ENCODE results near the gene GABRG3. TPM values are rescaled to one million over a fixed set of nuclear protein-coding genes. Genes with fewer than 3 reads are reported as not detected.

GABRG3 gene
- polyA plus RNA-seq, 2 of the 4 experiments (the other 2 are of a cell fraction) = 0.08 to 0.18 TPM

DNA sequence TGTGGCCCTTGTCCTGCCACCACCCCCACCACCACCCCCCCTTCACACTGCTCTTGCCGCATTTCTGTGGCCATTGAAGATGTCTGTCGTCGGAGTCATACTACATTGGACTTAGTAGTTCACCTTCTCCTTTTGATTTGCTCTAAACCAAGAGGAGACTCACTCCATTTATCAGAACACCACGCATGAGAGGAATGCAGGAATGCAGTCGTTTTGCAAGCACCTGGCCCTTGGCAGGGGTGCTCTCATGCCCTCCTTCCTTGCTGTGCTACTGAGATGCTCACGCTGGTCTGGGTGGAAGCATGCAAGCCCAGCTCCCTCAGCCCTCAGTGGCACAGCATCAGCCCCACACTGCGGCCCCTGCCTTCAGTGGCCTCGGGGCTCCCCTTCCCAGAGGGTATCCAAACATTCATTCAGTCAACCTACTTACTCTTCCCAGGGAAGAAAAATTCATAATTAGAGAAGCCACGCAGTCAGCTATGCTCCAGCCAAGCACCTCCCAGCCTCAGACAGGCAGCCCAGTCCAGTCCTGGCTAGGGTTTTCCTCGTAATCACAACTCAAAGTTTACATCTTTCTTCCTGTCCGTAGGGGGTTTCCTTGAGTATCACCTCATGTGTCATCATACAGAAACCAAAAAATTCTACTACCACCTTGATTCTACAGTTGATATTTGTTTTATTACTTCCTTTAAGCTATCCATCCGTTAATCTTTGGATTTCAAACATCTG, 520.0 kb downstream of the GABRG3 start:
- ChIA-PET POLR2A (no interaction called here), CTCF (interaction anchor here (1.4 kb wide), 1 partner anchor 8 kb away, joined by 3 read pairs; no protein-coding TSS in a partner anchor)
- ATAC-seq (no peak), FAIRE-seq (peak; percentile 7), DNase-seq (ENCODE audit: low read depth in 1 of 2, low spot score in 1 of 2) (no peak)
- H3K4me2 ChIP-seq = no peak overlapping the region
- H3K4me3 ChIP-seq = no peak overlapping the region
- TF ChIP-seq POLR2A (IDR thresholded peaks at IDR 0.05; ENCODE audit: low read length) = no peak
- no peak for TF ChIP-seq HOXB13 (CRISPR knock-in tag; IDR thresholded peaks at IDR 0.05; ENCODE audit: low read depth)
- no peak for TF ChIP-seq FOXS1 (CRISPR knock-in tag; IDR thresholded peaks at IDR 0.05)
- TF ChIP-seq SREBF2 (IDR thresholded peaks at IDR 0.05) = no peak
- no peak for TF ChIP-seq CEBPB (IDR thresholded peaks at IDR 0.05)
- TF ChIP-seq, protein P1, sequence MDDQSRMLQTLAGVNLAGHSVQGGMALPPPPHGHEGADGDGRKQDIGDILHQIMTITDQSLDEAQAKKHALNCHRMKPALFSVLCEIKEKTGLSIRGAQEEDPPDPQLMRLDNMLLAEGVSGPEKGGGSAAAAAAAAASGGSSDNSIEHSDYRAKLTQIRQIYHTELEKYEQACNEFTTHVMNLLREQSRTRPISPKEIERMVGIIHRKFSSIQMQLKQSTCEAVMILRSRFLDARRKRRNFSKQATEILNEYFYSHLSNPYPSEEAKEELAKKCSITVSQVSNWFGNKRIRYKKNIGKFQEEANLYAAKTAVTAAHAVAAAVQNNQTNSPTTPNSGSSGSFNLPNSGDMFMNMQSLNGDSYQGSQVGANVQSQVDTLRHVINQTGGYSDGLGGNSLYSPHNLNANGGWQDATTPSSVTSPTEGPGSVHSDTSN (IDR thresholded peaks at IDR 0.05) = no peak
- TF ChIP-seq EP300 (IDR thresholded peaks at IDR 0.05) = no peak
- no peak for TF ChIP-seq KDM5A (IDR thresholded peaks at IDR 0.05)
- no peak for TF ChIP-seq ZC3H11A (IDR thresholded peaks at IDR 0.05)
- TF ChIP-seq RCOR1 (IDR thresholded peaks at IDR 0.05; ENCODE audit: low read depth, low read length) = no peak
- TF ChIP-seq, protein P2, sequence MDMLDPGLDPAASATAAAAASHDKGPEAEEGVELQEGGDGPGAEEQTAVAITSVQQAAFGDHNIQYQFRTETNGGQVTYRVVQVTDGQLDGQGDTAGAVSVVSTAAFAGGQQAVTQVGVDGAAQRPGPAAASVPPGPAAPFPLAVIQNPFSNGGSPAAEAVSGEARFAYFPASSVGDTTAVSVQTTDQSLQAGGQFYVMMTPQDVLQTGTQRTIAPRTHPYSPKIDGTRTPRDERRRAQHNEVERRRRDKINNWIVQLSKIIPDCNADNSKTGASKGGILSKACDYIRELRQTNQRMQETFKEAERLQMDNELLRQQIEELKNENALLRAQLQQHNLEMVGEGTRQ (IDR thresholded peaks at IDR 0.05) = no peak
- TF ChIP-seq, protein P3, sequence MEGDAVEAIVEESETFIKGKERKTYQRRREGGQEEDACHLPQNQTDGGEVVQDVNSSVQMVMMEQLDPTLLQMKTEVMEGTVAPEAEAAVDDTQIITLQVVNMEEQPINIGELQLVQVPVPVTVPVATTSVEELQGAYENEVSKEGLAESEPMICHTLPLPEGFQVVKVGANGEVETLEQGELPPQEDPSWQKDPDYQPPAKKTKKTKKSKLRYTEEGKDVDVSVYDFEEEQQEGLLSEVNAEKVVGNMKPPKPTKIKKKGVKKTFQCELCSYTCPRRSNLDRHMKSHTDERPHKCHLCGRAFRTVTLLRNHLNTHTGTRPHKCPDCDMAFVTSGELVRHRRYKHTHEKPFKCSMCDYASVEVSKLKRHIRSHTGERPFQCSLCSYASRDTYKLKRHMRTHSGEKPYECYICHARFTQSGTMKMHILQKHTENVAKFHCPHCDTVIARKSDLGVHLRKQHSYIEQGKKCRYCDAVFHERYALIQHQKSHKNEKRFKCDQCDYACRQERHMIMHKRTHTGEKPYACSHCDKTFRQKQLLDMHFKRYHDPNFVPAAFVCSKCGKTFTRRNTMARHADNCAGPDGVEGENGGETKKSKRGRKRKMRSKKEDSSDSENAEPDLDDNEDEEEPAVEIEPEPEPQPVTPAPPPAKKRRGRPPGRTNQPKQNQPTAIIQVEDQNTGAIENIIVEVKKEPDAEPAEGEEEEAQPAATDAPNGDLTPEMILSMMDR (IDR thresholded peaks at IDR 0.05) = no peak
- no peak overlapping the region for H3K27ac ChIP-seq
- WGBS (ENCODE audit: missing lambda C conversion rate) = 15% methylated on average over 12 of the region's 12 CpGs
- H3K9me3 ChIP-seq = no peaks in the 10 kb centered on the region
- no peaks in the 10 kb centered on the region for H3K4me1 ChIP-seq

DNA sequence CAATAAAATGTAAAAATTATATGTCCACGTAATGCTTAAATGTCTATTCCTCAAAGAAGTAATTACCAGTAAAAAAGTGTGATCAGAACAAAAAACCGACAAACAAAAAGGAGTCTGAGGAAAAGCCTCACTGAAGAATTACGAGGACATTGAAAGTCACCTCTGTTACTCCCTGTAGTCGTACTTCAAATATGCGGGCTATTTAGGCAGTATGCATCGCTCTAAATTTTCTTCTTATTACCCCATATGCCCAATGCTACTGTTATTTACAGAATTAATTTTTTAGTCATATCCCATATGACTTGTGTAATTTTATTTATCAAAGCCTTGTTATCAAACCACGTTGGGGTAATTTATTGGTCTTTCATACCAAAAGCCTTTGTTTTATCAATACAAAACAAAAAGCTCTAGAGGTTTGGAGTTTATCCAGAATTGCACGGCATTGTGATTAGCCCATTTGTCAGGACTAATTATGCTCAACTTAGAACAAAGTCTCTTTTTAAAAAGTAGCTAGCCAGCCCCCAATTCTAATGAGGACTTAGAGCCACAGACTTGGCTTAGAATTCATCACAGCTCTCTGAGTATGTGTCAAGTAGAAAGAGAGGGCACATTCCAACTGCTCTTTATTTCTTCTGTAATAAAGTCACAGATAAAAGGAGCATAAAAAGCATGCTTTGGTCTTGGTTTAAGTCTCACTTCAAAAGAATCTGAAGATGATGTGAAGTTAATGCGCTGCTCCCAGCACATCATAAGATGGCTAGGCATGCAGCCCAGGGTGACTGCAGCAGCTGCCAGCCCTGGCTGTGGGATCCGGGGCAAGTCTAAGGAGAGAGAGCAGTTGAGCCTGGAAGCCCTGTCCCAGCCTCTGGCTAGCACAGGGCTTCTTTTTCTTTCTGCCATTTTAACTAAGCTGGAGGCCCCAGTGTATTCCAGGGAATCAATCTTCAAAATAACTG, 521.0 kb downstream of the GABRG3 start:
- 25% methylated on average over 10 of the region's 10 CpGs for WGBS (ENCODE audit: missing lambda C conversion rate)
- FAIRE-seq (no peak), ATAC-seq (no peak), DNase-seq (ENCODE audit: low read depth in 1 of 2, low spot score in 1 of 2) (no peak)
- TF ChIP-seq, protein P1 (IDR thresholded peaks at IDR 0.05) = no peak
- TF ChIP-seq POLR2A (IDR thresholded peaks at IDR 0.05; ENCODE audit: low read length) (no peak), BHLHE40 (IDR thresholded peaks at IDR 0.05; ENCODE audit: low read depth, low read length) (no peak), GATA3 (IDR thresholded peaks at IDR 0.05; ENCODE audit: borderline replicate concordance) (no peak), ZFP36 (IDR thresholded peaks at IDR 0.05; ENCODE audit: borderline replicate concordance, partially characterized antibody) (no peak), HOXB5 (CRISPR knock-in tag; IDR thresholded peaks at IDR 0.05) (no peak)
- CTCF ChIA-PET = interaction anchor here (0.5 to 1.4 kb wide), 2 partner anchors 7 to 45 kb away, joined by 3 read pairs; no protein-coding TSS in a partner anchor
- H3K9me3 ChIP-seq = no peaks in the 10 kb centered on the region
- H3K27ac ChIP-seq = no peak overlapping the region
- no peak overlapping the region for H3K4me2 ChIP-seq
- POLR2A ChIA-PET = no interaction called here
- H3K4me3 ChIP-seq = no peak overlapping the region
- no peaks in the 10 kb centered on the region for H3K4me1 ChIP-seq
